ES-I3 (cell line): Measurements from ENCODE around the gene S100A6.

Source experiments
- H3K36me3 ChIP-seq: 2 replicates; pipeline ENCODE4 v1.6.1; 2013; ENCODE audit warnings: mild to moderate bottlenecking, low read length, control low read depth, moderate library complexity; ENCODE audit not compliant: insufficient read depth
- H3K4me1 ChIP-seq: 2 replicates; pipeline ENCODE4 v1.6.1; 2013; ENCODE audit warnings: mild to moderate bottlenecking, control low read depth, low read length; ENCODE audit not compliant: insufficient read depth
- H3K9ac ChIP-seq: 2 replicates; pipeline ENCODE4 v1.6.1; 2013; ENCODE audit warnings: low read depth, mild to moderate bottlenecking, low read length, moderate library complexity
- H3K9me3 ChIP-seq: 2 replicates; pipeline ENCODE4 v1.6.1; 2013; ENCODE audit warnings: mild to moderate bottlenecking, low read length, moderate library complexity; ENCODE audit not compliant: control insufficient read depth, insufficient read depth

The S100A6 gene

DNA sequence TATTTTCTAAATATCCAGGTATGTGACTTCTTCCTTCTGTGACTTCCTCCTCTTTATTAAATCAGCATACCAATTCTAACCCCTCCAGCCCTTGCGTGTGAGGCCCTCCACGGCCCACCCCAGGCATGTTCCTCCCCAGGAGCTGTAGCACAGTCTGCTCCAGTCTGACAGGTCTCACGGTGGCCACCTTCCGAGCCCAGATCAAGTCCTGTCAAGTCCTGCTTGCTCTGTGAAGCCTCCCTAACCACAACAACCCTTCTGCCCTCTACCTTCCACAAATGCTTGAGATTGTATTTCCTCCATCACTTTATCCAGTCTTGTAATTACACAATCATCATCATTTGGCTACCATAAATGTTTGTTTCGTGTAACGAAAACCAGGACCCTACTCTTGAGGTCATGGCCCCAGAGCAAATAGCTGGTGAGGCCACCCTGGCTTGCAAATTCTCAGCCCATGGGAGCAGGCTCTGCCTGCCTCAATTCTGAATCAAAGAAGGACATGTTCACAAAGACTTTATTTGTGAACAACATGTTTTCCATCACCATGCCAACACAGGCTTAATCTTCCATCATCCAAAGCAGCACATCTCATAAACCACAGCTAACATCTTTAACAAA is 42.3 kb downstream of the S100A6 start:
- peaks cover 10% of the 10 kb centered on the region for H3K4me1 ChIP-seq
- H3K9ac ChIP-seq: no peak overlapping the region
- no peaks in the 10 kb centered on the region for H3K9me3 ChIP-seq
- H3K36me3 ChIP-seq: no peaks in the 10 kb centered on the region

DNA sequence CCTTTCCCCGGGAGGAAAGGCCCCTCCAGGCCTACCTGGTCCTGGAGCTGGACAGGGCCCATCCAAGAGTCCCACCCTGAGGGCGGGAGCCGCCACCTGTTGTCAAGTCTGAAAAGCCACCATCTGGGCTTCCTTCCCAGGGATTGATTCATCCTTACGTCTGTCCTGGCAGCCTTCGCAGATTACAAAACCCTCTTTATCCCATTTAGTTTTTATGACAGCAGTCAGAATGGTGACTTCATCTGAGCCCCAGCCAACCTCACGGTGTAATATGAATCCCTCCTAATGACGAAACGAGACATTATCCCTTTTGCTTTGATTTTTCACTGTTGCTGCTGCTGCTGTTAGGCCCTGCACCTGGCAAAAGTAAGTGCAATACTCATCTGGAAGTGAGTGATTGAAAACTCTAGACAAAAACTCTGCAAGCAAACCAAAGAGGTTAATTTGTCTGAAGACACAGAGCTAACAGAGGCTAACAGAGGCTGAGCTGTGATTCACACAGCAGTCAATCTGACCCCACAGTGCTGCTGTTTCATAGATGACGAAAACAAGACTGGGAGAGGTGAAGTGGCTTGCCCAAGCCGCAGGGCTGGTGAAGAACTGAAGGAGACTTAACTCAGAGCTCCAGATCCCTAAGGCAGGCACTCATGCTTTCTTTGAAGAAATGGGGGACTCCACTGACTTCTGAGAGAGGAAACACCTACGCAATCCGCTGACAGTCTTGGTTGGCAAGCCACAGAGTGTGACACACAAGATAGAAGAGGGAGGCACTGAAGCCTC is 45.3 kb downstream of the S100A6 start:
- Histone ChIP-seq H3K4me1 (peaks cover 10% of the 10 kb centered on the region), H3K9ac (no peak overlapping the region), H3K36me3 (no peaks in the 10 kb centered on the region), H3K9me3 (no peaks in the 10 kb centered on the region)

DNA sequence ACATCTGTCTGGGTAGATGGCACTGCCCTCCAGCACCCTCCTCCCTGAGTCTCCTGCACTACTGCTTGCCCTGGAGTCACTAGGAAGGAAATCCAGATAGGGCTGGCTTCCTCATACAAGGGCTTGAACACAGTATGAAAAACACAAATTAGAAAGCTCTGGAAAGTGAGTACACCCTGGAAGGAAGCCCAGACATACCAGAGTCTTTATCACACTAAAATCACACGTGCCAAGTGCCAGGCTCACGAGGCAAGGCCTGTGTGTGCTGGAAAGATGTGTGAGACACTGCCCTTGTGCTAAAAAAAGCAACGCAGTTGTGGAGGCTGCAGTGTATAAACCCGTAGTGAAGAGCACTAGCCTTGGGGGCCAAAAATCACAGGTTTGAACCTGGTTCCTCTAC is 47.1 kb downstream of the S100A6 start:
- peaks cover 8% of the 10 kb centered on the region for H3K4me1 ChIP-seq

DNA sequence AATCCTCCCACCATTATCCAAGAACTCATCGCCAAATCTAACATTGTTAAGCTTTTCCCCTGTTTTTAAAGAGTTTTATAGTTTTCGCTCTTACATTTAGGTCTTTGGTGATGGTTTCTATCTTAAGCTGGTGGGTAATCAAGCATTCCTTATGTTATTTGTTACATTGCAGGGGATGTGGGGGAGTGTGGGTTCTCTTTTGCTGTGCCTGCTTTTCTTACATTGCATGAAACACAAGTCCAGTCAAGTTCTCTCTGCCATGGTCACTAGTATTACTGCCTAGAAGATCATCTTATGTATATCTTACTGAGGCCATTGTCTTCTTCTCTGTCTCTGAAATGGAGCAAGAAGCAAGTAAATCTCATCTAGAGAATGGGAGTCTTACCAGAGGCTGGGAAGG is 48.1 kb downstream of the S100A6 start:
- peaks cover 8% of the 10 kb centered on the region for H3K4me1 ChIP-seq
- no peak overlapping the region for H3K9ac ChIP-seq
- H3K36me3 ChIP-seq: no peaks in the 10 kb centered on the region
- H3K9me3 ChIP-seq: no peaks in the 10 kb centered on the region

More for the DNA sequence above, 47.1 kb downstream of the S100A6 start:
- H3K9ac ChIP-seq: no peak overlapping the region
- H3K9me3 ChIP-seq: no peaks in the 10 kb centered on the region
- H3K36me3 ChIP-seq: no peaks in the 10 kb centered on the region

DNA sequence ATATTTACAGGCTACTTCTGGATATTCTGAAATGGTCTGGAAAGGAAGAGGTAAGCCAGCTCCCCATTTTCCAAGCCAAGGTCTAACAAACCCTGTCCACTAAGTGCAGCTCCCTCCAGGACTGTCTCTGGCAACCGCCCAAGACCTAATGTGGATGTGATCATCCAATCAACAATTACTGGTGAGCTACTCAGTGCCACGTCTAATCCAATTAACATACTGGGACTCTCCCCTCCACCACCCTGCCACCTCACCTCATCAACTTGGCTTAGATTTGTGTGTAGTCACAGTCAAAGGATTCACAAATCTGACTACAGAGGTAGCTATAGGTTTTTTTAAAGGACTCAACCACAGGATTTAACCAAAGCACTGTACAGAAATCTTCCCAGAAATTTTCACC is 49.9 kb downstream of the S100A6 start:
- no peaks in the 10 kb centered on the region for H3K36me3 ChIP-seq
- peaks cover 8% of the 10 kb centered on the region for H3K4me1 ChIP-seq
- H3K9ac ChIP-seq: no peak overlapping the region
- no peaks in the 10 kb centered on the region for H3K9me3 ChIP-seq
